Liver (tissue), 9 donors: ENCODE measurements around the gene UGT2A2. TPM values are rescaled to one million over a fixed set of nuclear protein-coding genes. Genes with fewer than 3 reads are reported as not detected.

ENCODE experiments used
- DNase-seq: peaks from one replicate; pipeline ENCODE4 v3.0.0-alpha.2; 2017; ENCODE audit warnings: low spot score
- H3K27ac ChIP-seq, 2 donors: one replicate each; pipeline ENCODE4 v1.7.0; 2013; ENCODE audit warnings: inconsistent platforms in 2 of 2, low read length in 2 of 2, control low read depth in 1 of 2, low read depth in 1 of 2, mild to moderate bottlenecking in 1 of 2
- H3K27me3 ChIP-seq, 4 donors: one replicate each; pipeline versions ENCODE4 v1.6.1 to v1.7.0; 2013; ENCODE audit warnings: low read length in 3 of 4, inconsistent platforms in 1 of 4, mild to moderate bottlenecking in 1 of 4, moderate library complexity in 1 of 4; ENCODE audit not compliant: control insufficient read depth in 4 of 4, insufficient read depth in 4 of 4
- H3K36me3 ChIP-seq, 4 donors: one replicate each; pipeline versions ENCODE4 v1.6.1 to v1.7.0; 2013; ENCODE audit warnings: low read length in 3 of 4, mild to moderate bottlenecking in 3 of 4, low read depth in 1 of 4, moderate library complexity in 1 of 4; ENCODE audit not compliant: control insufficient read depth in 4 of 4, insufficient read depth in 3 of 4
- H3K4me1 ChIP-seq, 4 donors: one replicate each; pipeline versions ENCODE4 v1.6.1 to v1.7.0; 2013; ENCODE audit warnings: low read length in 3 of 4, mild to moderate bottlenecking in 3 of 4, moderate library complexity in 1 of 4; ENCODE audit not compliant: control insufficient read depth in 4 of 4, insufficient read depth in 4 of 4
- H3K4me3 ChIP-seq, 3 donors: one replicate each; pipeline versions ENCODE4 v1.6.1 to v1.7.0; 2013; ENCODE audit warnings: low read length in 3 of 3, control low read depth in 1 of 3, low read depth in 1 of 3, mild to moderate bottlenecking in 1 of 3
- H3K9ac ChIP-seq, 2 donors: one replicate each; pipeline ENCODE4 v1.7.0; 2013; ENCODE audit warnings: low read length in 2 of 2, mild to moderate bottlenecking in 2 of 2, moderate library complexity in 2 of 2, control low read depth in 1 of 2, low read depth in 1 of 2
- H3K9me3 ChIP-seq, 4 donors: one replicate each; pipeline versions ENCODE4 v1.6.1 to v1.7.0; 2013; ENCODE audit warnings: low read length in 3 of 4; ENCODE audit not compliant: control insufficient read depth in 4 of 4
- ATF3 ChIP-seq: IDR thresholded peaks from 2 replicates; pipeline ENCODE4 v1.6.1; 2016; ENCODE audit warnings: antibody characterized with exemption
- EGR1 ChIP-seq, 2 donors: IDR thresholded peaks; 2 replicates each; pipeline ENCODE4 v1.6.1; 2016 to 2018; ENCODE audit warnings: antibody characterized with exemption in 2 of 2, low read depth in 2 of 2
- FOXA1 ChIP-seq: IDR thresholded peaks from 2 replicates; pipeline ENCODE4 v1.6.1; 2016; ENCODE audit warnings: antibody characterized with exemption
- FOXA2 ChIP-seq: IDR thresholded peaks from 2 replicates; pipeline ENCODE4 v1.6.1; 2016; ENCODE audit warnings: antibody characterized with exemption
- GABPA ChIP-seq, 2 donors: IDR thresholded peaks in 1 of 2; conservative IDR thresholded peaks in 1 of 2; 2 replicates each; pipeline ENCODE4 v1.6.1; 2016; ENCODE audit warnings: antibody characterized with exemption in 2 of 2, mild to moderate bottlenecking in 1 of 2, moderate library complexity in 1 of 2
- HNF4A ChIP-seq, 2 donors: conservative IDR thresholded peaks; 2 replicates each; pipeline ENCODE4 v1.6.1; 2016; ENCODE audit warnings: antibody characterized with exemption in 2 of 2, mild to moderate bottlenecking in 2 of 2
- HNF4G ChIP-seq: IDR thresholded peaks from 2 replicates; pipeline ENCODE4 v1.6.1; 2016; ENCODE audit warnings: antibody characterized with exemption
- JUND ChIP-seq, 2 donors: IDR thresholded peaks; 2 replicates each; pipeline ENCODE4 v1.6.1; 2016; ENCODE audit warnings: antibody characterized with exemption in 2 of 2
- NR2F2 ChIP-seq: IDR thresholded peaks from 2 replicates; pipeline ENCODE4 v1.6.1; 2016; ENCODE audit warnings: antibody characterized with exemption
- RAD21 ChIP-seq, 2 donors: IDR thresholded peaks; 2 replicates each; pipeline ENCODE4 v1.6.1; 2016; ENCODE audit warnings: antibody characterized with exemption in 2 of 2, mild to moderate bottlenecking in 2 of 2
- RXRA ChIP-seq, 2 donors: IDR thresholded peaks; 2 replicates each; pipeline ENCODE4 v1.6.1; 2017 to 2018; ENCODE audit warnings: antibody characterized with exemption in 2 of 2, mild to moderate bottlenecking in 1 of 2
- SP1 ChIP-seq: IDR thresholded peaks from 2 replicates; pipeline ENCODE4 v1.6.1; 2018; ENCODE audit warnings: antibody characterized with exemption, mild to moderate bottlenecking
- TAF1 ChIP-seq: conservative IDR thresholded peaks from 2 replicates; pipeline ENCODE4 v1.6.1; 2016; ENCODE audit warnings: antibody characterized with exemption, mild to moderate bottlenecking
- YY1 ChIP-seq: IDR thresholded peaks from 2 replicates; pipeline ENCODE4 v1.6.1; 2016; ENCODE audit warnings: antibody characterized with exemption, mild to moderate bottlenecking
- WGBS: extraction: QIAGEN DNeasy Blood & Tissue Kit; methylation state at CpG from one replicate; pipeline ENCODE4 v1.1.7; 2013; 5-methylcytosine and 5-hydroxymethylcytosine counted together
- polyA plus RNA-seq, 2 donors: library from polyadenylated mRNA; stranded (reverse) in 1 of 2; unstranded in 1 of 2; fragments of 200-250 nt in 1 of 2; fragments of >200 nt in 1 of 2; fragmentation: Nextera tagmentation in 1 of 2; extraction: Ambion mirVana in 1 of 2; gene quantifications; one replicate each; pipeline versions ENCODE4 v1.2.1 to v1.2.3, GENCODE V29; 2013 to 2015
- total RNA-seq, 2 donors: library from RNA; depleted of rRNA; stranded (reverse); fragments of >200 nt; gene quantifications; one replicate each; pipeline ENCODE4 v1.2.3, GENCODE V29; 2014
- TF ChIP-seq, protein P1 (sequence below): fragments of 150-350 bp; IDR thresholded peaks from 2 replicates; pipeline ENCODE4 v1.5.1; 2017; ENCODE audit warnings: improper control_type of control experiment, low read depth, low read length; ENCODE audit not compliant: missing input control
- TF ChIP-seq, protein P2 (sequence below): IDR thresholded peaks from 2 replicates; pipeline ENCODE4 v1.6.1; 2016; ENCODE audit warnings: antibody characterized with exemption
- TF ChIP-seq, protein P3 (sequence below): IDR thresholded peaks from 2 replicates; pipeline ENCODE4 v1.6.1; 2016; ENCODE audit warnings: antibody characterized with exemption
- TF ChIP-seq, protein P4 (sequence below): IDR thresholded peaks from 2 replicates; pipeline ENCODE4 v1.6.1; 2016; ENCODE audit warnings: antibody characterized with exemption, mild to moderate bottlenecking
- donor health status: healthy.
- donor health status: healthy.
- donor health status: healthy.
- donor health status: healthy.
- donor health status: healthy.

UGT2A2 gene
- total and polyA plus RNA-seq, 4 donors: not detected

GRCh38 chr4:69583543-69583942 is 55.9 kb downstream of the UGT2A2 start:
- Histone ChIP-seq H3K9me3 (no peaks in the 10 kb centered on the region), H3K4me1 (peaks cover 0 to 8% (median 5%) of the 10 kb centered on the region in 4 donors), H3K27ac (no peak overlapping the region), H3K36me3 (no peaks in the 10 kb centered on the region), H3K27me3 (no peaks in the 10 kb centered on the region), H3K9ac (no peak overlapping the region), H3K4me3 (no peak overlapping the region)
- no peak for DNase-seq
- TF ChIP-seq EGR1 (IDR thresholded peaks at IDR 0.05; ENCODE audit: low read depth in 2 of 2) (peak in 1 of 2 donors; percentile 59), JUND (IDR thresholded peaks at IDR 0.05) (peak in 1 of 2 donors; percentile 48), HNF4G (no peak), FOXA2 (peak; percentile 33), FOXA1 (peak; percentile 12), HNF4A (conservative IDR thresholded peaks at IDR 0.05) (peak; percentile 63 to 75), RAD21 (IDR thresholded peaks at IDR 0.05) (peak; percentile 35 to 50), TAF1 (no peak), NR2F2 (no peak), SP1 (peak; percentile 71), RXRA (IDR thresholded peaks at IDR 0.05) (peak; percentile 86 to 89), GABPA (IDR thresholded peaks at IDR 0.05 in 1 of 2, conservative IDR thresholded peaks at IDR 0.05 in 1 of 2) (no peak), YY1 (peak; percentile 51), ATF3 (peak; percentile 72)
- TF ChIP-seq, protein P1, sequence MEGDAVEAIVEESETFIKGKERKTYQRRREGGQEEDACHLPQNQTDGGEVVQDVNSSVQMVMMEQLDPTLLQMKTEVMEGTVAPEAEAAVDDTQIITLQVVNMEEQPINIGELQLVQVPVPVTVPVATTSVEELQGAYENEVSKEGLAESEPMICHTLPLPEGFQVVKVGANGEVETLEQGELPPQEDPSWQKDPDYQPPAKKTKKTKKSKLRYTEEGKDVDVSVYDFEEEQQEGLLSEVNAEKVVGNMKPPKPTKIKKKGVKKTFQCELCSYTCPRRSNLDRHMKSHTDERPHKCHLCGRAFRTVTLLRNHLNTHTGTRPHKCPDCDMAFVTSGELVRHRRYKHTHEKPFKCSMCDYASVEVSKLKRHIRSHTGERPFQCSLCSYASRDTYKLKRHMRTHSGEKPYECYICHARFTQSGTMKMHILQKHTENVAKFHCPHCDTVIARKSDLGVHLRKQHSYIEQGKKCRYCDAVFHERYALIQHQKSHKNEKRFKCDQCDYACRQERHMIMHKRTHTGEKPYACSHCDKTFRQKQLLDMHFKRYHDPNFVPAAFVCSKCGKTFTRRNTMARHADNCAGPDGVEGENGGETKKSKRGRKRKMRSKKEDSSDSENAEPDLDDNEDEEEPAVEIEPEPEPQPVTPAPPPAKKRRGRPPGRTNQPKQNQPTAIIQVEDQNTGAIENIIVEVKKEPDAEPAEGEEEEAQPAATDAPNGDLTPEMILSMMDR: no peak
- TF ChIP-seq, protein P2, sequence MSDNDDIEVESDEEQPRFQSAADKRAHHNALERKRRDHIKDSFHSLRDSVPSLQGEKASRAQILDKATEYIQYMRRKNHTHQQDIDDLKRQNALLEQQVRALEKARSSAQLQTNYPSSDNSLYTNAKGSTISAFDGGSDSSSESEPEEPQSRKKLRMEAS: peak; percentile 76
- TF ChIP-seq, protein P3, sequence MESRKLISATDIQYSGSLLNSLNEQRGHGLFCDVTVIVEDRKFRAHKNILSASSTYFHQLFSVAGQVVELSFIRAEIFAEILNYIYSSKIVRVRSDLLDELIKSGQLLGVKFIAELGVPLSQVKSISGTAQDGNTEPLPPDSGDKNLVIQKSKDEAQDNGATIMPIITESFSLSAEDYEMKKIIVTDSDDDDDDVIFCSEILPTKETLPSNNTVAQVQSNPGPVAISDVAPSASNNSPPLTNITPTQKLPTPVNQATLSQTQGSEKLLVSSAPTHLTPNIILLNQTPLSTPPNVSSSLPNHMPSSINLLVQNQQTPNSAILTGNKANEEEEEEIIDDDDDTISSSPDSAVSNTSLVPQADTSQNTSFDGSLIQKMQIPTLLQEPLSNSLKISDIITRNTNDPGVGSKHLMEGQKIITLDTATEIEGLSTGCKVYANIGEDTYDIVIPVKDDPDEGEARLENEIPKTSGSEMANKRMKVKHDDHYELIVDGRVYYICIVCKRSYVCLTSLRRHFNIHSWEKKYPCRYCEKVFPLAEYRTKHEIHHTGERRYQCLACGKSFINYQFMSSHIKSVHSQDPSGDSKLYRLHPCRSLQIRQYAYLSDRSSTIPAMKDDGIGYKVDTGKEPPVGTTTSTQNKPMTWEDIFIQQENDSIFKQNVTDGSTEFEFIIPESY: peak; percentile 76
- TF ChIP-seq, protein P4, sequence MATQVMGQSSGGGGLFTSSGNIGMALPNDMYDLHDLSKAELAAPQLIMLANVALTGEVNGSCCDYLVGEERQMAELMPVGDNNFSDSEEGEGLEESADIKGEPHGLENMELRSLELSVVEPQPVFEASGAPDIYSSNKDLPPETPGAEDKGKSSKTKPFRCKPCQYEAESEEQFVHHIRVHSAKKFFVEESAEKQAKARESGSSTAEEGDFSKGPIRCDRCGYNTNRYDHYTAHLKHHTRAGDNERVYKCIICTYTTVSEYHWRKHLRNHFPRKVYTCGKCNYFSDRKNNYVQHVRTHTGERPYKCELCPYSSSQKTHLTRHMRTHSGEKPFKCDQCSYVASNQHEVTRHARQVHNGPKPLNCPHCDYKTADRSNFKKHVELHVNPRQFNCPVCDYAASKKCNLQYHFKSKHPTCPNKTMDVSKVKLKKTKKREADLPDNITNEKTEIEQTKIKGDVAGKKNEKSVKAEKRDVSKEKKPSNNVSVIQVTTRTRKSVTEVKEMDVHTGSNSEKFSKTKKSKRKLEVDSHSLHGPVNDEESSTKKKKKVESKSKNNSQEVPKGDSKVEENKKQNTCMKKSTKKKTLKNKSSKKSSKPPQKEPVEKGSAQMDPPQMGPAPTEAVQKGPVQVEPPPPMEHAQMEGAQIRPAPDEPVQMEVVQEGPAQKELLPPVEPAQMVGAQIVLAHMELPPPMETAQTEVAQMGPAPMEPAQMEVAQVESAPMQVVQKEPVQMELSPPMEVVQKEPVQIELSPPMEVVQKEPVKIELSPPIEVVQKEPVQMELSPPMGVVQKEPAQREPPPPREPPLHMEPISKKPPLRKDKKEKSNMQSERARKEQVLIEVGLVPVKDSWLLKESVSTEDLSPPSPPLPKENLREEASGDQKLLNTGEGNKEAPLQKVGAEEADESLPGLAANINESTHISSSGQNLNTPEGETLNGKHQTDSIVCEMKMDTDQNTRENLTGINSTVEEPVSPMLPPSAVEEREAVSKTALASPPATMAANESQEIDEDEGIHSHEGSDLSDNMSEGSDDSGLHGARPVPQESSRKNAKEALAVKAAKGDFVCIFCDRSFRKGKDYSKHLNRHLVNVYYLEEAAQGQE: peak; percentile 75
- WGBS: 50% methylated on average over 2 of the region's 2 CpGs
